Coronary artery (tissue), 2 donors: ENCODE results near the gene SMCHD1.
A peak's percentile ranks its signal among the peaks of the same experiment; 100 is the strongest.

Experiments
- DNase-seq: peaks from one replicate; pipeline ENCODE4 v3.0.0-alpha.2; 2017; ENCODE audit warnings: low spot score
- H3K27ac ChIP-seq, 2 donors: fragments of 200-600 bp; sonication (generic); one replicate each; pipeline ENCODE4 v1.5.1; 2016 to 2019
- H3K4me3 ChIP-seq: fragments of 200-600 bp; sonication (generic); 2 replicates; pipeline ENCODE4 v1.5.1; 2016; ENCODE audit warnings: mild to moderate bottlenecking, moderate library complexity
- TF ChIP-seq, protein P1 (sequence below): fragments of 200-600 bp; sonication (generic); IDR thresholded peaks from one replicate; pipeline ENCODE4 v1.5.1; 2019; ENCODE audit warnings: antibody characterized with exemption

The SMCHD1 gene

DNA sequence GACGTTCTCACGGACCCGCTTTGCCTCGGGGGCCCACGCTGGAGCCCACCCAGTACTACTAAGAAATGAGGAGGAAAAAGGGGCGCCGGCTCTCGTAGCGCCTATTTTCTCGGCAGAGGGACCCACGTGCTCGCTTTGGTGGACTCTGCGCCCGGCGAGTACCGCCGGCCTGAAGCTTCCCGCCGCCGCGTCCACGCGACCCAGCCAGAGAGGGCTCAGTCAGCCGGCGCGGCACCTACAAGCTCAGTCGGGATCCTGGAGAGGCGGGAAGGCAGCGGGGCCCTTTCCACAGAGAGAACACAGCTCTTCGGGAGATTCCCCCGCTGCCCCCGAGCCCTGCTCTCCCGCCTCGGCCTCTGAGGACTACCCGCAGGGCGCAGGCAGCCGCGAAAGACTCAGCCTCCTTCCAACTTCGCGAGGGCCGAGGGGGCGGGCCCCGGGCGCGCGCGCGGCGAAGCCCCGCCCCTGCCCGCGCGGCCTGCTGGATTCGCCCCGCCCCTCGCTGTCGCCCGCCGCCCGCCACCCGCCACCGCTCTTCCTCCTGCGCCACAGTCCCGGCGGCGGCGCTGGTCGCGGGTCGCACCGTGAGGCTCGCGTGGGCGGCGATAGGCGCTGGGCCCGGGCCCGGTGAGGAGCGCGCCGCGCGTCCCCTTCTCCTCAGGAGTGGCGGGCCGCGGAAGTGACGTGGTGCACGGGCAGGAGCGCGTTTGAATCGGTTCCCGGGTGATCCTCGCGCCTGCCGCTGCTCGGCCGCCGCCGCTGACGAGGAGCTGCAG, at the start of gene SMCHD1:
Gene SMCHD1, plus strand, starts transcription at position 549 of the 776 bp plus-strand sequence. CDS start 350 bp downstream, outside the sequence.
- TF ChIP-seq, protein P1, sequence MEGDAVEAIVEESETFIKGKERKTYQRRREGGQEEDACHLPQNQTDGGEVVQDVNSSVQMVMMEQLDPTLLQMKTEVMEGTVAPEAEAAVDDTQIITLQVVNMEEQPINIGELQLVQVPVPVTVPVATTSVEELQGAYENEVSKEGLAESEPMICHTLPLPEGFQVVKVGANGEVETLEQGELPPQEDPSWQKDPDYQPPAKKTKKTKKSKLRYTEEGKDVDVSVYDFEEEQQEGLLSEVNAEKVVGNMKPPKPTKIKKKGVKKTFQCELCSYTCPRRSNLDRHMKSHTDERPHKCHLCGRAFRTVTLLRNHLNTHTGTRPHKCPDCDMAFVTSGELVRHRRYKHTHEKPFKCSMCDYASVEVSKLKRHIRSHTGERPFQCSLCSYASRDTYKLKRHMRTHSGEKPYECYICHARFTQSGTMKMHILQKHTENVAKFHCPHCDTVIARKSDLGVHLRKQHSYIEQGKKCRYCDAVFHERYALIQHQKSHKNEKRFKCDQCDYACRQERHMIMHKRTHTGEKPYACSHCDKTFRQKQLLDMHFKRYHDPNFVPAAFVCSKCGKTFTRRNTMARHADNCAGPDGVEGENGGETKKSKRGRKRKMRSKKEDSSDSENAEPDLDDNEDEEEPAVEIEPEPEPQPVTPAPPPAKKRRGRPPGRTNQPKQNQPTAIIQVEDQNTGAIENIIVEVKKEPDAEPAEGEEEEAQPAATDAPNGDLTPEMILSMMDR = no peak
- Histone ChIP-seq H3K27ac (peak within 1 kb of the TSS; percentile 97 to 99), H3K4me3 (peak within 1 kb of the TSS; percentile 93)
- DNase-seq = peak; percentile 89

DNA sequence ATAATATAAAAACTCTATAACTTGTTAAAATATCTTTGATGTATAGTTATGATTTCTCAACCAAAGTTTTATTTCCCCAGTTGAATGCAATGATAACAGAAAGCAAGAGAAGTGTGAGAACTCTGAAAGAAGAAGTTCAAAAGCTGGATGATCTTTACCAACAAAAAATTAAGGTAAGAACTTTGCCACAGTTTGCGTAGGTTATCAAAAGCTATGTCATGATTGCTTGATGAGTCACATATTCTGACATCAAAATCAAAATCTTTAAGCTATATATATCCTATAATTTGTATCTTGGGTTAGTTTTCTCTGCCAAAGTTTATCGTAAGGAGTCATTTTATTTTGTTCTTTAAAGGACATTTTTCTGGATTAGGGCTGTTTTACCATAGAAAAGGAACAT, 49.2 kb upstream of the SMCHD1 start:
- no peak overlapping the region for H3K27ac ChIP-seq
- TF ChIP-seq, protein P1 = no peak
- no peak overlapping the region for H3K4me3 ChIP-seq
- DNase-seq = no peak

DNA sequence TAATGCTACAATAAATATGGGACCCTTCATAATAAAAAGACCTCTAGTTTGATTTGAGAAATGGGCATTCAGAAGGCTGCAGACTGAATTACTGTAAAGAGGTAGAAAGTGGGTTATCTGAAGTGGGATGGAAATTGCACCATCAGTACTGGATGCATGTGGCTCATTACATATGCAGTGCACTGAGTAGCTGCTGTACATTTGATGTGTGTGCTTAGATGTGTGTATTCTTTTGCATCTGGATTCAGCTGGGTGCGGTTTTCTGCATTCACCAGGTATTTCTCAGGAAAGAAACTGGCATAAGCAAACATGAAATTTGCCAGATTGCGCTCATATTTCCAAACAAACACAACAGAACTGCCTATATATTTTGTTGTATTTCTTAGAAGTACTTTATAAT, 45.9 kb upstream of the SMCHD1 start:
- Histone ChIP-seq H3K27ac (no peak overlapping the region), H3K4me3 (no peak overlapping the region)
- no peak for DNase-seq
- TF ChIP-seq, protein P1 = no peak

DNA sequence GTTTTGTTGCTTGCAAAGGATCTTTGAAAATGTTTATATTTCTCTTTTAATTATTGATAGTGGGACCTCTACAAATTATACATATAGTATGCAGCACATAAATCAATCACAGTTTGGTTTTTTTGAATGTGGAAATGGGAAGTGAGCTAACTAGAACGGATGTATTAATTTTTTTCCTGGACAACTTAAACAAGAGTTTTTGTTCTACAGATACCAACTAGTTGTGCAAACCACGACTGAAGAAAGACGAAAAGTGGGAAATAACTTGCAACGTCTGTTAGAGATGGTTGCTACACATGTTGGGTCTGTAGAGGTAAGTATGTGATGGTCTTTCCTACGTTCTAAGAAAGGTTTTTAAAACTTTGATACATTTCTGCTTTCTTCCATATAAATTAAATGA, 45.0 kb upstream of the SMCHD1 start:
- Histone ChIP-seq H3K4me3 (no peak overlapping the region), H3K27ac (no peak overlapping the region)
- TF ChIP-seq, protein P1 = no peak
- DNase-seq = no peak

DNA sequence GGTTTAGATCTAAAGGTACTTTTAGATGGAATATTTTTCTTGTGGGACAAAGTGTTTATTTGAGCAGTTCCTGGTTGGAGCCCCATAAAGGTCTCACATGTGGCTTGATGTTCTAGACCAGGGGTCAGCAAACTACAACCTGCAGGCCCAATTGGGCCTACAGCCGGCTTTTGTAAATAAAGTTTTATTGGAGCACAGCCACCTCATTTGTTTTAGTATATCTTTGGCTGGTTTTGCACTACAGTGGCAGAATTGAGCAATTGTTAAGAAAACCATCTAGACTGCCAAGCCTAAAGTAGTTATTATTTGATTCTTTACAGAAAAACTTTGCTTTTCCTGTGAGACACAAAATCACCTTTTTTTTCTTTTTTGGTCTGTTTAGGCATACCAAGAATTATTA, 42.5 kb upstream of the SMCHD1 start:
- no peak for DNase-seq
- Histone ChIP-seq H3K27ac (no peak overlapping the region), H3K4me3 (no peak overlapping the region)
- TF ChIP-seq, protein P1 = no peak

DNA sequence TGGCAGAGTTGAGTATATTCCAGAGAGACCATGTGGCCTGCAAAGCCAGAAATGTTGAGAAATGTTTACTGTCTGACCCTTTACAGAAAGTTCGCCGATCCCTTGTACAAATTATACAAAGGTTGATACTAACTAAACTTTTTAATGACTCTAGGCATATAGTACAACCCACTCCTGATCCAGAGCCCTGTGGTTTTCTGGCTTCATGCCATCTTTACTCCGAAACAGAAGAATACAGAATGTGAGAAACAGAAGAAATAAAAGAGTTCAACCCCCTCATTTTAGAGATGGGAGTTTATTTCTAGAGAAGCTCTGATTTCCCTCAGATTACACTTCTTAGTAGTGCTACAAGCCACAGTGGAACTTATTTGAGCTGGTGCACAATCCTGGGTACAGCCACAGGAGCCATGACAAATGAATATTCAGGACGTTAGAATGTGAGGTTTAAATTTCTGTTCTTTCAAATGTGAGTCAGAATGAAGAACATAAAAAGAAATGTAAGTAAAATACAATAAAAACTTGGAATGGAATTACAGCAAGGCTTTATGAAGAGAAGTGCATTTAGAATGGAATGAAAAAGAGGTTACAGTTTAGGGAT, 38.0 kb upstream of the SMCHD1 start:
- Histone ChIP-seq H3K4me3 (no peak overlapping the region), H3K27ac (no peak overlapping the region)
- TF ChIP-seq, protein P1 = no peak
- DNase-seq = no peak

DNA sequence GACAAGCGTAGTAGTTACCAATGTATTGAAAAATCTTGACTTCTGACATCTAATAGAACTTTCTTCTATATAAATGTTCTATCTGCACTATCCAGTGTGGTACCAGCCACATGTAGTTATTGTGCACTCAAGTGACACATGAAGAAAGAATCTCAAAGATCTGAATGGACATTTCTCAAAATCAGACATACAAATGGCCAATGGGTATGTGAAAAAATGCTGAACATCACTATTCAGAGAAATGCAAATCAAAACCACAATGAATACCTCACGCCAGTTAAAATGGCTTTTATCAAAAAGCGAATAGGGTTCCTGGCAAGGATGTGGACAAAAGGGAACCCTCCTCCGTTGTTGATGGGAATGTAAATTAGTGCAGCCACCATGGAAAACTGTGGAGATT, 37.5 kb upstream of the SMCHD1 start:
- TF ChIP-seq, protein P1 = no peak
- no peak for DNase-seq
- Histone ChIP-seq H3K27ac (no peak overlapping the region), H3K4me3 (no peak overlapping the region)
